ENCODE results near the gene SF3B1.

GRCh38 chr2:197423307-197423706, 11.5 kb downstream of the SF3B1 start:
- no peak for TF ChIP-seq HDGF (IDR thresholded peaks at IDR 0.05; ENCODE audit: borderline replicate concordance)
- TF ChIP-seq LEF1 (IDR thresholded peaks at IDR 0.05; ENCODE audit: borderline replicate concordance), result no peak
- TF ChIP-seq PKNOX1 (IDR thresholded peaks at IDR 0.05), result no peak
- TF ChIP-seq L3MBTL2 (conservative IDR thresholded peaks at IDR 0.05), result no peak
- TF ChIP-seq FOXM1 (IDR thresholded peaks at IDR 0.05; ENCODE audit: borderline replicate concordance), result no peak
- TF ChIP-seq ELF4 (IDR thresholded peaks at IDR 0.05), result no peak

Measured in HEK293T (cell line).